ENCODE data around the gene TRHDE. TPM values are rescaled to one million over a fixed set of nuclear protein-coding genes. Genes with fewer than 3 reads are reported as not detected.

Gene TRHDE
- total and polyA plus RNA-seq, 9 of the 15 experiments (the other 6 are each of a cell fraction or from before 2014, with no cell fraction given) = 0.03 to 0.29 (median 0.09) TPM

- TF ChIP-seq E2F1 (CRISPR knock-in tag; IDR thresholded peaks at IDR 0.05) (no peak), ZNF41 (CRISPR knock-in tag; conservative IDR thresholded peaks at IDR 0.05) (no peak), TEAD4 (IDR thresholded peaks at IDR 0.05; ENCODE audit: low read length) (no peak), TEAD4 (CRISPR knock-in tag; IDR thresholded peaks at IDR 0.05; ENCODE audit: borderline replicate concordance) (no peak), ZNF644 (tag; IDR thresholded peaks at IDR 0.05; ENCODE audit: low read depth) (no peak), ZNF431 (CRISPR knock-in tag; IDR thresholded peaks at IDR 0.05) (no peak)
- TF ChIP-seq, protein P1, sequence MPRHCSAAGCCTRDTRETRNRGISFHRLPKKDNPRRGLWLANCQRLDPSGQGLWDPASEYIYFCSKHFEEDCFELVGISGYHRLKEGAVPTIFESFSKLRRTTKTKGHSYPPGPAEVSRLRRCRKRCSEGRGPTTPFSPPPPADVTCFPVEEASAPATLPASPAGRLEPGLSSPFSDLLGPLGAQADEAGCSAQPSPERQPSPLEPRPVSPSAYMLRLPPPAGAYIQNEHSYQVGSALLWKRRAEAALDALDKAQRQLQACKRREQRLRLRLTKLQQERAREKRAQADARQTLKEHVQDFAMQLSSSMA (CRISPR knock-in tag; IDR thresholded peaks at IDR 0.05) = no peak
These were observed 1.3 kb downstream of the TRHDE start (continued) for GRCh38 chr12:72273499-72273837.

DNA sequence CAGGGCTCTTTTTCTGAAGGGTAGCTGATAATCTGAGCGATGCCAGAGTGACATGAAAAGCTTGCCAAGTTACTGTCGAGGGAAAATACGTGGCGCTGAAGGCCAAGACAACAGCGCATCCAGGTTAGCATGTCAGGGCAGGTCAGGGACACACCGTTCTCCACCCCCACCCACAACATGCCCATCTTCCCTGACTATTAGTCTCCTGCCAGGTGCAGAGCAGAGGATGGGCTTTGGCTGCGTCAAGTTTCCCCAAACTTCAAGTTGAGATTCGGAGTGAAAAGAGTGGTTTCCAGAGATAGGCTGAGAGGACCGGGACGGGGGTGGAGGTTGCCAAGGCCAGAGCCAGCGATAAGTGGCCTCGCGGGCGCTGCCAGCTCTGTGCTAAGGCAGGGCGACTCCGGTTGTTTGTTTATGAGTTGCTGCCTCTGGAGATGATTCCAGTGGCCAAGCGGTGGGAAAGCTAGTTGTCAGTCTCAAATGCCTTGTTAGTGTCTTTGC, 1.7 kb downstream of the TRHDE start:
- no peak for ATAC-seq

More for the DNA sequence above, 1.7 kb downstream of the TRHDE start:
- in situ Hi-C loops (cut with MboI) (no loop called here), intact Hi-C loops (cut with micrococcal nuclease) (no loop called here)
- ChIA-PET POLR2A (no interaction called here), CTCF (ENCODE audit: low intra/inter-chr PET ratio) (no interaction called here)
- H3K4me2 ChIP-seq (ENCODE audit: insufficient read depth, low read length) = no peak overlapping the region
- 0 out of 2 replicates have a peak, but pooled peaks cover 2% of the 10 kb centered on the region for H4K20me1 ChIP-seq (replicated peaks; ENCODE audit: control insufficient read depth, insufficient read depth, low read length)
- peaks cover 0 to 9% of the 10 kb centered on the region in 2 experiments; a peak in 2 of 5 replicates for H3K4me1 ChIP-seq (replicated peaks in 1 of 2; ENCODE audit: control insufficient read depth in 2 of 2, insufficient read depth in 2 of 2, low read length in 2 of 2)
- no peaks in the 10 kb centered on the region for H3K9me3 ChIP-seq (replicated peaks; ENCODE audit: control insufficient read depth, insufficient read depth, low read depth, low read length)
- no peak overlapping the region for H2AFZ ChIP-seq (ENCODE audit: low read depth, low read length)
- H3K36me3 ChIP-seq (ENCODE audit: control insufficient read depth, insufficient read depth, low read length) = no peaks in the 10 kb centered on the region
- 4% methylated on average over 17 of the region's 17 CpGs for WGBS (ENCODE audit: insufficient coverage, low coverage, missing lambda C conversion rate)
- TF ChIP-seq ZNF707 (CRISPR knock-in tag; conservative IDR thresholded peaks at IDR 0.05) = no peak
- TF ChIP-seq ZNF165 (CRISPR knock-in tag; IDR thresholded peaks at IDR 0.05; ENCODE audit: borderline replicate concordance) = no peak
- no peak for TF ChIP-seq ZNF253 (CRISPR knock-in tag; conservative IDR thresholded peaks at IDR 0.05)
- no peak for TF ChIP-seq LEF1 (IDR thresholded peaks at IDR 0.05)
- no peak for TF ChIP-seq PHF20 (IDR thresholded peaks at IDR 0.05; ENCODE audit: partially characterized antibody)
- no peak for TF ChIP-seq CTBP1 (IDR thresholded peaks at IDR 0.05; ENCODE audit: borderline replicate concordance)
- no peak for TF ChIP-seq CSDE1 (IDR thresholded peaks at IDR 0.05)
- H3K9me1 ChIP-seq (ENCODE audit: control insufficient read depth, insufficient read depth, low read length) = no peaks in the 10 kb centered on the region
- no peak overlapping the region for H3K27ac ChIP-seq (ENCODE audit: extremely low read depth, low read depth, low read length)
- BruUV-seq (replicated peaks) = no TSS peak
- DNase-seq (ENCODE audit: extremely low read depth in 1 of 4, low spot score in 3 of 4) (no peak), FAIRE-seq (no peak)
- no peak overlapping the region for H3K9ac ChIP-seq (ENCODE audit: insufficient read depth in 1 of 2, low read depth in 2 of 2, low read length in 2 of 2)
- H3K4me3 ChIP-seq = no peak overlapping the region
- no peaks in the 10 kb centered on the region for H3K79me2 ChIP-seq (ENCODE audit: control insufficient read depth, insufficient read depth, low read length)
- H3K27me3 ChIP-seq (ENCODE audit: control insufficient read depth in 2 of 2, insufficient read depth in 2 of 2, low read length in 2 of 2) = peaks cover 4 to 30% of the 10 kb centered on the region in 2 experiments; a peak in 4 of 5 replicates
